ENCODE data around the gene STOX2. TPM values are rescaled to one million over a fixed set of nuclear protein-coding genes. Genes with fewer than 3 reads are reported as not detected.

Gene STOX2
- total and polyA plus RNA-seq, 10 donors, result 0.53 to 42.8 (median 28.6) TPM

- no peak overlapping the region for H3K4me3 ChIP-seq
- no peak for TF ChIP-seq POLR2A (IDR thresholded peaks at IDR 0.05)
- TF ChIP-seq POLR2AphosphoS5 (IDR thresholded peaks at IDR 0.05), result no peak
- no peak for TF ChIP-seq CTCF (IDR thresholded peaks at IDR 0.05 in 8 of 11, conservative IDR thresholded peaks at IDR 0.05 in 3 of 11)
- DNase-seq, result no peak
- H3K27me3 ChIP-seq (replicated peaks in 1 of 7), result no peaks in the 10 kb centered on the region
- WGBS, 5 donors, result 79 to 90% (median 89%) methylated on average over 3 of the region's 3 CpGs
- intact Hi-C loops (cut with DNase I; ENCODE audit: low total_unique reads), result no loop called here
- no peaks in the 10 kb centered on the region for H3K9me3 ChIP-seq
- peaks cover 0 to 10% (median 0%) of the 10 kb centered on the region in 6 donors for H3K4me1 ChIP-seq
- no peak overlapping the region for H3K27ac ChIP-seq
- H3K36me3 ChIP-seq, result peaks cover 0 to 22% (median 2%) of the 10 kb centered on the region in 6 donors
Measured at GRCh38 chr4:184007891-184008290, 102.8 kb downstream of the STOX2 start.

GRCh38 chr4:184010696-184011095, 105.6 kb downstream of the STOX2 start:
- intact Hi-C loops (cut with DNase I; ENCODE audit: low total_unique reads), result no loop called here
- Histone ChIP-seq H3K9me3 (no peaks in the 10 kb centered on the region), H3K4me1 (peaks cover 0 to 13% (median 0%) of the 10 kb centered on the region in 6 donors), H3K36me3 (peaks cover 0 to 22% (median 2%) of the 10 kb centered on the region in 6 donors), H3K4me3 (no peak overlapping the region), H3K27ac (no peak overlapping the region), H3K27me3 (replicated peaks in 1 of 7) (no peaks in the 10 kb centered on the region)
- TF ChIP-seq CTCF (IDR thresholded peaks at IDR 0.05 in 8 of 11, conservative IDR thresholded peaks at IDR 0.05 in 3 of 11) (no peak), POLR2A (IDR thresholded peaks at IDR 0.05) (no peak), POLR2AphosphoS5 (IDR thresholded peaks at IDR 0.05) (no peak)
- WGBS, 5 donors, result 87 to 98% (median 95%) methylated on average over 14 of the region's 14 CpGs
- DNase-seq, result no peak

- WGBS, 5 donors, result 37 to 55% (median 48%) methylated on average over 2 of the region's 2 CpGs
- TF ChIP-seq POLR2AphosphoS5 (IDR thresholded peaks at IDR 0.05), result no peak
- no peak for TF ChIP-seq CTCF (IDR thresholded peaks at IDR 0.05 in 8 of 11, conservative IDR thresholded peaks at IDR 0.05 in 3 of 11)
- H3K4me3 ChIP-seq, result no peak overlapping the region
Measured at GRCh38 chr4:184011826-184012380, 106.8 kb downstream of the STOX2 start.

GRCh38 chr4:184012937-184013336, 107.8 kb downstream of the STOX2 start:
- intact Hi-C loops (cut with DNase I; ENCODE audit: low total_unique reads), result no loop called here
- DNase-seq, result no peak
- no peaks in the 10 kb centered on the region for H3K27me3 ChIP-seq (replicated peaks in 1 of 7)
- peaks cover 0 to 22% (median 2%) of the 10 kb centered on the region in 6 donors for H3K36me3 ChIP-seq
- no peak overlapping the region for H3K27ac ChIP-seq
- 9 to 20% (median 12%) methylated on average over 3 of the region's 3 CpGs for WGBS, 5 donors
- TF ChIP-seq POLR2A (IDR thresholded peaks at IDR 0.05) (no peak), POLR2AphosphoS5 (IDR thresholded peaks at IDR 0.05) (no peak), CTCF (IDR thresholded peaks at IDR 0.05 in 8 of 11, conservative IDR thresholded peaks at IDR 0.05 in 3 of 11) (no peak)
- H3K4me1 ChIP-seq, result peaks cover 0 to 13% (median 0%) of the 10 kb centered on the region in 6 donors
- no peak overlapping the region for H3K4me3 ChIP-seq
- no peaks in the 10 kb centered on the region for H3K9me3 ChIP-seq

More at GRCh38 chr4:184011826-184012380, 106.8 kb downstream of the STOX2 start:
- intact Hi-C loops (cut with DNase I; ENCODE audit: low total_unique reads), result no loop called here
- no peaks in the 10 kb centered on the region for H3K27me3 ChIP-seq (replicated peaks in 1 of 7)
- peaks cover 0 to 22% (median 2%) of the 10 kb centered on the region in 6 donors for H3K36me3 ChIP-seq
- no peaks in the 10 kb centered on the region for H3K9me3 ChIP-seq
- H3K4me1 ChIP-seq, result peaks cover 0 to 13% (median 0%) of the 10 kb centered on the region in 6 donors
- no peak overlapping the region for H3K27ac ChIP-seq
- no peak for DNase-seq
